ENCODE measurements around the gene TCP11L2. TPM values are rescaled to one million over a fixed set of nuclear protein-coding genes. Genes with fewer than 3 reads are reported as not detected.

Gene TCP11L2
- polyA plus RNA-seq, 2 donors = 10.6 to 19.4 TPM

DNA sequence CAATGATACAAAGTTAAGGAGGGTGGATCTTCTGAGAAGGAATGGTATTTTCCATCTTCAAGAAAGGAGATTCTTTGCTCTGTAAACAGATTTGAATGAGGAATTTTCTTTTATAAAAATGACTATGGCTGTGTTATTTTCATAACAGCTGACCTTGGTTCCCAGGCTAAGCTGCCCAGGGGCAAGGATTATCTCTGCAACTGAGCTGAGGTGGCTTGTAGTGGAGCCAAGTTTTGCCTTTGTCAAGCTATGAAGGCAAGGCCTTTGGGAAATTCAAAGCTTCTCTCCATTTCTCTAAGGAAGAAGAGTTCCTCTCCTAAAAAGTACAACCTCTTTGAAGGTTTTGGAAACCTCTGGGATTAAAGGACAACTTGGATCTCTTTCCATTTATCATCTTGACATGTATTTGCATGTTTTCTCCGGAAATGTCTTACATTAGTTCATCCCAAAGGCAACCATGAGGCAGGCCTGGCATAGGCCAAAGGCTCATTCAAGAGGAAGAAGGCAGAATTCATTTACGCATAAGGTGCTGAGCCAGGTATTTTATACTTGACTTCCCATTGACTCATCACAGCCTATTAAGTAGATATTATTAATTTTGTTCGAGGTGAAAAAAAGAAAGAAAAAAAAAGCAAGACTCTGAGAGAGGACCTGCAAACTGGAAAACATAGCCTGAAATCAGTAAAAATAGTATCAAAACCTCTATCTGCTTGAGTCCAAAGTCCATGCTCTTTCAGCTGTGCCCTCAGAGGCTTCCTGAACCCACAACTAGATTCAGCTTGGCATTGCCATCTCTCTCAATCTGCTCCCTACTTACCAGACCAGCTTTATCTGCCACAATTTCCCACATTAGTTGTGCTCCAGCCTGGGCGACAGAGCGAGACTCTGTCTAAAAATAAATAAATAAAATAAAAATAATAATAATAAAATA lies 30.7 kb upstream of the TCP11L2 start:
- H3K36me3 ChIP-seq (ENCODE audit: control insufficient read depth in 2 of 2, insufficient read depth in 2 of 2, low read length in 1 of 2) = no peaks in the 10 kb centered on the region
- peak overlapping the region; percentile 81 to 89 for H3K27ac ChIP-seq (ENCODE audit: low read depth in 2 of 2, low read length in 1 of 2)
- no peak overlapping the region for H3K4me3 ChIP-seq (ENCODE audit: low read depth in 1 of 2, low read length in 2 of 2)
- H3K27me3 ChIP-seq (ENCODE audit: control insufficient read depth in 1 of 2, insufficient read depth in 2 of 2, low read length in 2 of 2) = no peaks in the 10 kb centered on the region
- 61 to 74% methylated on average over 5 of the region's 5 CpGs for WGBS, 2 donors
- no peaks in the 10 kb centered on the region for H3K9me3 ChIP-seq (ENCODE audit: control insufficient read depth in 2 of 2, insufficient read depth in 1 of 2, low read depth in 1 of 2, low read length in 1 of 2)
- H3K4me1 ChIP-seq (ENCODE audit: control insufficient read depth in 2 of 2, insufficient read depth in 2 of 2, low read length in 1 of 2) = peaks cover 6 to 14% of the 10 kb centered on the region in 2 donors

DNA sequence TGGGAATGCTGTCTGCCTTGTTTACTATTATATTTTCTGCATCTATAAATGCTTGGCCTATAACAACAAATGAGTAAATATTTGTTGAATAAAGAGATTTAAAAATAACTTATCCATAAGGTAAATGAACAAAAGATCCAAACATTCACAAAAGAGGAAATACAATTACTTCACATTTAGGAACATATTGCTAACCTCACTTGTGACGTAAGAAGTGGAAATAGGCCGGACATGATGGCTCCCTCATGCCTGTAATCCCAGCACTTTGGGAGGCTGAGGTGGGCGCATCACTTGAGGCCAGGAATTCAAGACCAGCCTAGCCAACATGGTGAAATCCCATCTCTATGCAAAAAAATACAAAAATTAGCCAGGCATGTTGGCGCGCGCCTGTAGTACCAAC lies 29.0 kb upstream of the TCP11L2 start:
- Histone ChIP-seq H3K27ac (ENCODE audit: low read depth in 2 of 2, low read length in 1 of 2) (no peak overlapping the region), H3K36me3 (ENCODE audit: control insufficient read depth in 2 of 2, insufficient read depth in 2 of 2, low read length in 1 of 2) (no peaks in the 10 kb centered on the region), H3K4me1 (ENCODE audit: control insufficient read depth in 2 of 2, insufficient read depth in 2 of 2, low read length in 1 of 2) (peaks cover 6 to 14% of the 10 kb centered on the region in 2 donors), H3K9me3 (ENCODE audit: control insufficient read depth in 2 of 2, insufficient read depth in 1 of 2, low read depth in 1 of 2, low read length in 1 of 2) (no peaks in the 10 kb centered on the region), H3K27me3 (ENCODE audit: control insufficient read depth in 1 of 2, insufficient read depth in 2 of 2, low read length in 2 of 2) (no peaks in the 10 kb centered on the region), H3K4me3 (ENCODE audit: low read depth in 1 of 2, low read length in 2 of 2) (no peak overlapping the region)
- WGBS, 2 donors = 96 to 99% methylated on average over 6 of the region's 6 CpGs

DNA sequence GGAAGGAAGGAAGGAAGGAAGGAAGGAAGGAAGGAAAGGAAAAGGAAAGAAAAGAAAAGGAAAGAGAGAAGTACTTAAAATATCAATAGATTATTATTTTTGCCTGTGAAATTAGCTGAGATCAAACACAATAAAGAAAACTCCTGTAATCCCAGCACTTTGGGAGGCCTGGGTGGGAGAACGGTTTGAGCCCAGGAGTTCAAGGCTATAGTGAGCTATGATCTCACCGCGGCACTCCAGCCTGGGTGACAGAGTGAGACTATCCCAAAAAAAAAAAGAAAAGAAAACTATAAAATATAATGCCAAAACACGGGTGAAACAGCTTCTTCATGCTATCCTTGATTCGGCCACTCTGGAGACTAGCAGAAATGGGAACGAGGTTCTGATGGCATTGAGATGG lies 28.5 kb upstream of the TCP11L2 start:
- no peak overlapping the region for H3K4me3 ChIP-seq (ENCODE audit: low read depth in 1 of 2, low read length in 2 of 2)
- H3K4me1 ChIP-seq (ENCODE audit: control insufficient read depth in 2 of 2, insufficient read depth in 2 of 2, low read length in 1 of 2) = peaks cover 7 to 14% of the 10 kb centered on the region in 2 donors
- H3K27me3 ChIP-seq (ENCODE audit: control insufficient read depth in 1 of 2, insufficient read depth in 2 of 2, low read length in 2 of 2) = no peaks in the 10 kb centered on the region
- no peaks in the 10 kb centered on the region for H3K36me3 ChIP-seq (ENCODE audit: control insufficient read depth in 2 of 2, insufficient read depth in 2 of 2, low read length in 1 of 2)
- 87 to 89% methylated on average over 6 of the region's 6 CpGs for WGBS, 2 donors
- no peak overlapping the region for H3K27ac ChIP-seq (ENCODE audit: low read depth in 2 of 2, low read length in 1 of 2)
- H3K9me3 ChIP-seq (ENCODE audit: control insufficient read depth in 2 of 2, insufficient read depth in 1 of 2, low read depth in 1 of 2, low read length in 1 of 2) = no peaks in the 10 kb centered on the region

DNA sequence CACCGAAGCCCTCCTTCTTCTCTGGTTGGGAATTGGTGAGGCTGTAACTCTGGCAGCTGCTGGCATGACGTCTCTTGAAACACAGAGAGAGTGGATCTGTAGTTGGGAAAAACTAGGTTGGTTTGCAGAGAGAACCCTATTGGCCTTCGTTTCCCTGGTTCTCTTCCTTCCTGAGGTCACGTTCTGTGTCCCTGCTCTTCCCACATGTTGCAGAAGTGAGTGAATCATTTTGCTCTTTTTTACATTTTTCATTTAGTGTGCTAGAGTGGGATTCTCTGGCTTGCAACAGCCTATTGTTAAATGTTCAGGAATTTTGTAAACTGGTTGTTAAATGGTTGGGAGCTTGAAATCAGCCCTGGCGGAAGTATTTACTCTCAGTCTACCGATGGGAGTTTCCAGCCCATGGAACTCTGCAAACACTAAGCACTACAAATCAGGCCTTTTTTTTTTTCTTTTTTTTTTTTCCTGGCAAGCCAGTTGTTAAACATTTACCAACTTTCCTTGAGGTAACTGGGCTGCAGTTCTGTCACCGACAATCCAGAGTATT lies 27.9 kb upstream of the TCP11L2 start:
- Histone ChIP-seq H3K4me1 (ENCODE audit: control insufficient read depth in 2 of 2, insufficient read depth in 2 of 2, low read length in 1 of 2) (peaks cover 7 to 14% of the 10 kb centered on the region in 2 donors), H3K4me3 (ENCODE audit: low read depth in 1 of 2, low read length in 2 of 2) (no peak overlapping the region), H3K36me3 (ENCODE audit: control insufficient read depth in 2 of 2, insufficient read depth in 2 of 2, low read length in 1 of 2) (no peaks in the 10 kb centered on the region), H3K27ac (ENCODE audit: low read depth in 2 of 2, low read length in 1 of 2) (peak overlapping the region in 1 of 2 donors; percentile 39), H3K9me3 (ENCODE audit: control insufficient read depth in 2 of 2, insufficient read depth in 1 of 2, low read depth in 1 of 2, low read length in 1 of 2) (no peaks in the 10 kb centered on the region), H3K27me3 (ENCODE audit: control insufficient read depth in 1 of 2, insufficient read depth in 2 of 2, low read length in 2 of 2) (no peaks in the 10 kb centered on the region)
- WGBS, 2 donors = 53 to 65% methylated on average over 7 of the region's 7 CpGs

DNA sequence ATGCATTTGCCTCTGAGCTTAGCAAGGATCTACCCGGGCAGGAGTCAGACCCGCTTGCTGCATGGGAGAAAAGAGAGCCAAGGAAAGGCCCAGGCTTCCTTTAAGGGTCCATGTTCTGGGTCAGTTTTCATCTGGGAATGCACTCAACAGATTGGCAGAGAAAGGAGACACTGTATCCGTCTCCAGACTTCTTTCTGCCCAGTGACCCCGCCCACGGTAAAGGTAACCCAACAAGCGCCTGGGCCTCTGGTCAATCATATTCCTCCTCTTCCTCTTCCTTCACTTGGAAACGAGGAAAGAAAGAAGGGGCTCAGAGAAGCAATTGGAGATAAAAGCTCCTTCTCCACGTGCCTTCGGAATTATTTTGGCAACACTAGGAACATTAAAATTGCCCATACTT lies 27.1 kb upstream of the TCP11L2 start:
- no peak overlapping the region for H3K27ac ChIP-seq (ENCODE audit: low read depth in 2 of 2, low read length in 1 of 2)
- peaks cover 7 to 11% of the 10 kb centered on the region in 2 donors for H3K4me1 ChIP-seq (ENCODE audit: control insufficient read depth in 2 of 2, insufficient read depth in 2 of 2, low read length in 1 of 2)
- 71 to 87% methylated on average over 9 of the region's 9 CpGs for WGBS, 2 donors

DNA sequence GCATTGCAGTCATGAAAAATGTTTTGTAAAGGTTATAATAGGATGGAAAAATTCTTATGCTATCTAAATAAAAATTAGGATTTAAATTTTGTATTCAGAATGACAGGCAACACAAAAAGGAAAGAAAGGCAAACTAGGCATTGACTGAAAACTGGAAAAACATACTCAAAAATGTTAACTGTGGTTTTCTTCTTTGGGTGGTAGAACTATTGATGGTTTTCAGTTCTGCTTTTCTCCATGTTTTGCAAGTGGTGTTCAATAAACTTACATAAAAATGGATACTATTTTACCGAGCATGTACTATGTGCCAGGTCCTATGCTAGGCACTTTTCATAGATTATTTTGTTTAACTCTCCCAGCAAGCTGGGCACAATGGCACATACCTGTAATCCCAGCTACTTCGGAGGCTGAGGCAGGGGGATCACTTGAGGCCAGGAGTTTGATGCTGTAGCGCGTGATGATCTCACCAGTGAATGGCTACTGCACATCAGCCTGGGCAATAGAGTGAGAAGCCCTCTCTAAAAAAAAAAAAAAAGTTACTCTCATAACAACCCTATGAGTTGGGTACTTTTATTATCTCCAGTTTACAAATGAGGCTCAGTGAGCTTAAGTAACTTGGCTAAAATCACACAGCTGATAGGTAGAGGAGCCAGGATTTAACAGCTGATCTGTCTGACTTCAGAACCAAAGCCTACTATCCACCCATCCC lies 26.3 kb upstream of the TCP11L2 start:
- Histone ChIP-seq H3K27me3 (ENCODE audit: control insufficient read depth in 1 of 2, insufficient read depth in 2 of 2, low read length in 2 of 2) (no peaks in the 10 kb centered on the region), H3K4me3 (ENCODE audit: low read depth in 1 of 2, low read length in 2 of 2) (no peak overlapping the region), H3K27ac (ENCODE audit: low read depth in 2 of 2, low read length in 1 of 2) (no peak overlapping the region), H3K36me3 (ENCODE audit: control insufficient read depth in 2 of 2, insufficient read depth in 2 of 2, low read length in 1 of 2) (no peaks in the 10 kb centered on the region), H3K4me1 (ENCODE audit: control insufficient read depth in 2 of 2, insufficient read depth in 2 of 2, low read length in 1 of 2) (peaks cover 7% of the 10 kb centered on the region in 2 donors), H3K9me3 (ENCODE audit: control insufficient read depth in 2 of 2, insufficient read depth in 1 of 2, low read depth in 1 of 2, low read length in 1 of 2) (no peaks in the 10 kb centered on the region)
- 88 to 90% methylated on average over 4 of the region's 4 CpGs for WGBS, 2 donors

More for the DNA sequence above, 27.1 kb upstream of the TCP11L2 start:
- Histone ChIP-seq H3K9me3 (ENCODE audit: control insufficient read depth in 2 of 2, insufficient read depth in 1 of 2, low read depth in 1 of 2, low read length in 1 of 2) (no peaks in the 10 kb centered on the region), H3K27me3 (ENCODE audit: control insufficient read depth in 1 of 2, insufficient read depth in 2 of 2, low read length in 2 of 2) (no peaks in the 10 kb centered on the region), H3K36me3 (ENCODE audit: control insufficient read depth in 2 of 2, insufficient read depth in 2 of 2, low read length in 1 of 2) (no peaks in the 10 kb centered on the region), H3K4me3 (ENCODE audit: low read depth in 1 of 2, low read length in 2 of 2) (no peak overlapping the region)

DNA sequence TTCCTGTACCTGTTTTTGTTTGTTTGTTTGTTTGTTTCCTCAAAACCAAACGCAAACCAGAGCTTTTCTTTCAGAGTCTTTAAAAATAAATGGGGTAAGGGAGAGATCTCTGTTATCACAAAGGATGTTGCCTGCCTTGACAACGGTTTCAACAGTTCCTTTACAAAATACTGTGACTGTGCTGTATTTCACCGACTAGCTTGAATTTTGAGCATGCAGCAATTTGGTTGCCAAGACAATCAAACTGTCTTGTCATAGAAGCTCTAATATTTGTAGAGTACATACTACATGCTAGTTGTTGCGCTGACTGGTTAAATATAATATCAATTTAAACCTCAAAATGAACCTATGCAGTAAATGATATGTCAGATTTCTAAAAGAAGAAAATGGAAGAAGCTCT lies 22.4 kb upstream of the TCP11L2 start:
- H3K27ac ChIP-seq (ENCODE audit: low read depth in 2 of 2, low read length in 1 of 2) = no peak overlapping the region
- no peaks in the 10 kb centered on the region for H3K27me3 ChIP-seq (ENCODE audit: control insufficient read depth in 1 of 2, insufficient read depth in 2 of 2, low read length in 2 of 2)
- WGBS, 2 donors = 76 to 77% methylated on average over 4 of the region's 4 CpGs
- H3K9me3 ChIP-seq (ENCODE audit: control insufficient read depth in 2 of 2, insufficient read depth in 1 of 2, low read depth in 1 of 2, low read length in 1 of 2) = no peaks in the 10 kb centered on the region
- peaks cover 4 to 9% of the 10 kb centered on the region in 2 donors for H3K4me1 ChIP-seq (ENCODE audit: control insufficient read depth in 2 of 2, insufficient read depth in 2 of 2, low read length in 1 of 2)
- no peak overlapping the region for H3K4me3 ChIP-seq (ENCODE audit: low read depth in 1 of 2, low read length in 2 of 2)
- H3K36me3 ChIP-seq (ENCODE audit: control insufficient read depth in 2 of 2, insufficient read depth in 2 of 2, low read length in 1 of 2) = no peaks in the 10 kb centered on the region

DNA sequence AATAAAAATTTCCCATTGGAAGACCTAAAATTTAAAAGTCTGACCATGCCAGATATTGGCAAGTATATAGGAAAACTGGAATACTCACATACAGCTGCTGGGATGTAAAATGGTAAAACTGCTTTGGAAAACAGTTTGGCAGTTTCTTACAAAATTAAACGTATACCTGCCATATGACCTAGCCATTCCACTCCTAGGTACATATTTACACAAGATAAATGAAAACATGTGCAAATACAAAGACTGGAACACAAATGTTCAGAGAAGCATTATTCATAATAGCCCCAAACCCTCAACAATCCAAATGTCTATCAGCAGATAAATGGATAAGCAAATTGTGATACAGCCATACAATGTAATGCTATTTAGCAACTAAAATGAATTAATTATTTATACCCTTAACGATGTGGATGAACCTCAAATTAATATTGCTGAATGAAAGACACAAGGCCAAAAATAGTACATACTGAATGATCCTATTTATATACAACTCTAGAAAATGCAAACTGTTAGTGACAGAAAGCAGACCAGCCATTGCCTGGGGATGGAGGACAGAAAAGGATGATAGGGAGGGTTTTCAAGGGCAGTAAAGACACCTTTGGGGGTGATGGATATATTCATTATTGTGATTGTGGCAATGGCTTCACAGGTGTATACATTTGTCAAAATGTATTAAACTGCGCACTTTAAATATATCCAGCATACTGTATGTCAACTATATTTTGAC lies 21.3 kb upstream of the TCP11L2 start:
- Histone ChIP-seq H3K27me3 (ENCODE audit: control insufficient read depth in 1 of 2, insufficient read depth in 2 of 2, low read length in 2 of 2) (no peaks in the 10 kb centered on the region), H3K9me3 (ENCODE audit: control insufficient read depth in 2 of 2, insufficient read depth in 1 of 2, low read depth in 1 of 2, low read length in 1 of 2) (no peaks in the 10 kb centered on the region), H3K4me3 (ENCODE audit: low read depth in 1 of 2, low read length in 2 of 2) (no peak overlapping the region), H3K36me3 (ENCODE audit: control insufficient read depth in 2 of 2, insufficient read depth in 2 of 2, low read length in 1 of 2) (no peaks in the 10 kb centered on the region), H3K27ac (ENCODE audit: low read depth in 2 of 2, low read length in 1 of 2) (no peak overlapping the region), H3K4me1 (ENCODE audit: control insufficient read depth in 2 of 2, insufficient read depth in 2 of 2, low read length in 1 of 2) (peaks cover 0 to 5% of the 10 kb centered on the region in 2 donors)
- WGBS, 2 donors = 53 to 55% methylated on average over 3 of the region's 3 CpGs

DNA sequence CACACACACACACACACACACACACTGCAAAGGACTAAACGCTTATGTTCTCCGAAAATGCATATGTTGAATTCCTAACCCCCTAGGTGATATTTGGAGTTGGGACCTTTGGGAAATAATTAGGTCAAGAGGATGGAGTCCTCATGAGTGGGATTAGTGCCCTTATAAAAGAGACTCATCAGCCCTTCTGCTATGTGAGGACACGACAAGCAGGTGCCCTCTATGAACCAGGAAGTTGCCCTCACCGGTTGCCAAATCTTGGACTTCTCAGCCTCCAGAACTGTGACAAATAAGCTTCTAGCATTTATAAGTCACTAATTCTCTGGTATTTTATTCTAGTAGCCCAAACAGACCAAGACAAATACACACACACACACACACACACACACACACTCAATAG lies 20.7 kb upstream of the TCP11L2 start:
- H3K27me3 ChIP-seq (ENCODE audit: control insufficient read depth in 1 of 2, insufficient read depth in 2 of 2, low read length in 2 of 2) = no peaks in the 10 kb centered on the region
- H3K27ac ChIP-seq (ENCODE audit: low read depth in 2 of 2, low read length in 1 of 2) = no peak overlapping the region
- WGBS, 2 donors = 81 to 84% methylated on average over 4 of the region's 4 CpGs
- peaks cover 0 to 5% of the 10 kb centered on the region in 2 donors for H3K4me1 ChIP-seq (ENCODE audit: control insufficient read depth in 2 of 2, insufficient read depth in 2 of 2, low read length in 1 of 2)
- H3K4me3 ChIP-seq (ENCODE audit: low read depth in 1 of 2, low read length in 2 of 2) = no peak overlapping the region
- no peaks in the 10 kb centered on the region for H3K36me3 ChIP-seq (ENCODE audit: control insufficient read depth in 2 of 2, insufficient read depth in 2 of 2, low read length in 1 of 2)
- no peaks in the 10 kb centered on the region for H3K9me3 ChIP-seq (ENCODE audit: control insufficient read depth in 2 of 2, insufficient read depth in 1 of 2, low read depth in 1 of 2, low read length in 1 of 2)

Data from esophagus (tissue), 2 donors.